HG02642 (cell line): Measurements from ENCODE around the gene COL23A1.

ENCODE experiments used
- ATAC-seq: cut with Tn5 transposase; IDR thresholded peaks from one replicate; pipeline ENCODE4 v1.9.1; 2021; ENCODE audit warnings: mild to moderate bottlenecking; ENCODE audit not compliant: unreplicated experiment, poor library complexity

Gene COL23A1

DNA sequence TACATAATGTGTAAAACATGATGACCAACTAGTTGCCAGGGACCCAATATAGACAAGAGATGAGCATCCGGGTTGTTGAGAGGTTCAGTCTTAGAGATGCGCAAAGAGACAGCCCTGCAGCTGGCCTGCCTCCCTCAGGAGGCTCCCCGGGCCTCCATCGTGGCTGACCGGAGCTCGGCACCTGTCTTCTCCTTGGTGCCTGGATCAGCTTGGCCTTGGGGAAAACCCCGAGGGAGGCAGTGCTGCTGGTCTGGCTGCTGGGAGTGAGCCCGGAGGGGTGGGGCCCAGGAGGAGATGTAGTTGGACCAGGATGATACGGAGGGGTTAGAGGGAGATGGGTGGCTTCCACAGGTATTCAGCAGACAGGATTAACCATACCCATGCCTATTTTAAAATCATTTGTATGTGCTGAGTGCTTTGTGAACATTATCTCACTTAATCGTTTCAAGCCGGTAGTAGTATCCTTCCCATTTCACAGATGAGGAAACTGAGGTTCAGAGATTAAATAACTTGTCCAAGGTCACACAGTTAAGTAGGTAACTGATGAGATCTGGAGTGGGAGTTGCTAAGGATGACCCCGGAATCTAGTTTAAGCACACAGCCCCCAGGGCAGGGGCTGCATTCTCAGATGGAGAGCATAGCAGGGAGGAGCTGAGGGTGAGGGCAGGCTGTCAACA, 173.8 kb downstream of the COL23A1 start:
- no peak for ATAC-seq

DNA sequence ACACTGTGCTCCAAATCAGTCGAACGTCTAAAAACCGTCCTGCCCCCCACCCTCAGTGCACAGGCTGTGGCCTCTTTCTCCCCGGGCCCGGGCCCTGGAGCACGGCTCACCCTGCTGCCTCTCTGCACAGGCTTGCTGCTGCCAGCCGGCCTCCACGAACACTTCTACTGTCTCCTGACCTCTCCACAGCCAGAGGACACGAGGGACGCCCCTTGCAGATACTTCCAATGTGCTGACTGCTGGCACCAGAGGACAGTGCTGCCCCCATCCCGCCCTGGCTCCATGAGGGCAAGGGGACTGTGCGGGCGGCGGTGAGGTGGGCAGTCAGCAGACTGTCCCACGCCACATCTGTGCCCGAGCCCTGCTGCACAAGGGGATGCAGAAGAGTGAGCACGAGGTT, 174.8 kb downstream of the COL23A1 start:
- ATAC-seq: no peak

DNA sequence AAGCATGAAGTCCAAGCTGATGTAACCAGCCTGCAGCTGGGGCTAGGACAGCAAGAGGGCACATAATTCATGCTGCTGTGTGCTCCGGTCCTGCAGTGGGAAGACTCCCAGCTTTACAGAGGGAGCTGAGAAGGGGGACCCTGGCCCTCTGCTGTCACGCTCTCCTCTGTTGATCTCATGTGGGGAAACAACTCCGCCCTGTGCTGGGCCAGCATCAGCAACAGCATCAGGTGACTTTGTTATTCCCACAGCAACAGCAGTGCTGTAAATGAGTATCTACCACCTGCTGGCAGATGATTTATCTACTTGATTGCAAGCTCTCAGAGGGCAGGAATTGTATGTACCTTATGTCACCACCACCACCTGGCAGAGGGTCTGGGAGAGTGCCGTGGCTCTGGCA, 176.2 kb downstream of the COL23A1 start:
- ATAC-seq: no peak

DNA sequence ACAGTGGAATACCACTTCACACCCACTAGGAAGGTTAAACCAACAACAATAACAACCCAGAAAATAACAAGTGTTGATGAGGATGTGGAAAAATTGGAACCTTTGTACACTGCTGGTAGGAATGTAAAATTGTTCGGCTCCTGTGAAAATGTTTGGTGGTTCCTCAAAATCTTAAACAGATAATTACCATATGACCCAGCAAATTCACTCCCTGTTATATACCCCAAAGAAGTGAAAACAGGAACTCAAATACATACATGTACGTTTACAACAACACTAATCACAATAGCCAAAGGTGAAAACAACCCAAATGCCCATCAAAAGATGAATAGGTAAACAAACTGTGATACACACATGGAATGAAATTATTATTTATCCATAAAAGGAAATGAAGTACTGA, 179.1 kb downstream of the COL23A1 start:
- ATAC-seq: no peak

DNA sequence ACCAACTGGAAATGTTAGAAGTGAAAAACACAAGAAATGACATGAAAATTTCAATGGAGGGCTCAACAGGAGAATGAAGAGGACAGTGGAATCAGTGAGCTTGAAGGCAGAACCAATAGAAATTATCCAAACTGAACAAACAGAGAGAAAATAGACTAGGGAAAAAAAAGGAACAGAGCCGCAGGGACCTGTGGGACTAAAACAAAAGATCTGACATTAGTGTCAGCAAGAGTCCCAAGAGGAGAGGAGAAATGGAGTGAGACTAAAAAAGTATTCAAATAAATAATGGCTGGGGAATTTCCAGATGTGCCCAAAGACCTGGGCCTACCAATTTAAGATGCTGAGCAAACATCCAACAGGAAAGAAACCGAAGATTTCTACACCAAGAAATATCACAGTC, 182.5 kb downstream of the COL23A1 start:
- no peak for ATAC-seq

DNA sequence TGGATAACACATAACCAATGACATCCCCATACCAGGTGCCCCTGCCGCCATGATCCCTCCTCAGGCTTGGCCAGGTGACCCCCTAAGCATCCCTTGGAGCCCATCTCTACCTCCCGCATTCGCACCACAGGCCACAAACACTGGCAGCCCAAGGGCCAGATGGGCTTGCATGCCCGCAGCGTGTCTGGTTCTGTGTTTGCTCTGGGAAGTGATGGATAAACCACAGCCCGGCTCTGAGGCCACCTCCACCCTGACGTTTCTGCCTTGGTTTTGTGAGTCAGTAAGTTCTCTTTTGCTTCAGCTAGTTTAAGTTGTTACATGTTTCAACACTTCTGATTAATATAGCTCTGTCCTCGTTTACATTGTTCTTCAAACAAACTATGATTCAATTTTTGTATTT, 185.2 kb downstream of the COL23A1 start:
- no peak for ATAC-seq

DNA sequence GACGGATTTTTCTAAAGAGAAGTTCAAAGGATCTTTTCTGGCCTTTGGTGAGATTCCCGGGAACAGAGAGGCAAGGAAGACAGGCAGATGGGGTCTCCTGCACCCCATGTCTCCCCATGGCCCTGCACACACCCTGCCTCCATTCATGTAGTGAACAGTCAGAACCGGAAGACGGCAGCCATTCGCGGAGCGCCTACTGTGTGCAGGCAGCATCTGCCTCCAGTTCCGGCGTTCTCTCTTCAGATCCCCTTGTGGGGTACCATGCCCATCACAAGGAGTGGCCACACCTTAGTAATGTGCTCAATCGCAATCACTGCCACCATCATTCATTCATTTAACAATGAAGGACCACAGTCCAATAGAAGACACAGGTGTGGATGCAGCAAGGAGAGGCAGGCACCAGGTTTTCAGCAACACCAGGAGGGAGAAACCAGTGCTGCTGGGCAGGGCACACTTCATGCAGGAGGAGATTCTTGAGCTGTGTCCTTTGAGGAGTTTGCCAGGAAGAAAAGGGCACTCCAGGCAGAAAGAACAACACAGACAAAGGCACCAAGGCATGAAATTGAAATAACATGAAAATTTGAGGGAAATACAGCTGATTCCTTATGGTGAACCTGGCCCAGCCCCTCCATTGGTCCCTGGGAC, 186.1 kb downstream of the COL23A1 start:
- no peak for ATAC-seq

DNA sequence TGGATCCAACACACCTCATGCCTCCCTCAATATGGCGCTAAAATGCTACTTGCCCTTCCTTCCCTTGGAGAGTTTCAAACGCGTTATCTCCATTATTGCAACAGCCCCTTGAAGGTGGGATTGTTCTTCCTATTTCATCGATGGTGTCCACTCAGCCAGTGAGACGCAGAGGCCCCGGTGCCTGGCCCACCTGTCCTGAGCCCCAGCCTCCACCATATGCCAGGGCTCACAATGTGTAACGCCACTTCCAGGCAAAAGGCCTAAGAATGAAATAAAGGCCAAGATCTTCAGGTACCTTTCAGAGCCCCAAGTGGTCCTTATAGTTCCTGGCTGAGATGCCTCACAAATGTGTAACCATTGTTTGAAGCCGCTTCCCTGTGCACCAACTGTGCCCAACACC, 186.8 kb downstream of the COL23A1 start:
- no peak for ATAC-seq

DNA sequence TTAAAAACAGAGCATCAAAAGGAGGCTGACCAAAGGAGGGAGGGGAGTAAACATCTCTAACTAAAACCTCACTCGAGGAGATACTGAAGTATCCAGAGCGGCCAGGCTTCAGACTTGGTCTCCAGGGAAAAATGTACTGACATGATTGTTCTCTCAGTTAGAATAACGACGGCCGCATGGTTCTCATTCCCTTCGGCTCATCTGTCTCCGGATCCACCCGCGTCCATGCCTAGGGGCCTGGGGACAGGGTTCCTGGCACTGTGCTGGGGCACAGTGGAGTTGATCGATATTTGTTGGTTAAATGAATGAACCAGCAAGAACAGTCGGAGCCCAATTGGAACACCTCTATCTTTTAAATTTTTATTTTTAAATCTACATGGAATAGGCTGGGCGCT, 190.5 kb downstream of the COL23A1 start:
- no peak for ATAC-seq

DNA sequence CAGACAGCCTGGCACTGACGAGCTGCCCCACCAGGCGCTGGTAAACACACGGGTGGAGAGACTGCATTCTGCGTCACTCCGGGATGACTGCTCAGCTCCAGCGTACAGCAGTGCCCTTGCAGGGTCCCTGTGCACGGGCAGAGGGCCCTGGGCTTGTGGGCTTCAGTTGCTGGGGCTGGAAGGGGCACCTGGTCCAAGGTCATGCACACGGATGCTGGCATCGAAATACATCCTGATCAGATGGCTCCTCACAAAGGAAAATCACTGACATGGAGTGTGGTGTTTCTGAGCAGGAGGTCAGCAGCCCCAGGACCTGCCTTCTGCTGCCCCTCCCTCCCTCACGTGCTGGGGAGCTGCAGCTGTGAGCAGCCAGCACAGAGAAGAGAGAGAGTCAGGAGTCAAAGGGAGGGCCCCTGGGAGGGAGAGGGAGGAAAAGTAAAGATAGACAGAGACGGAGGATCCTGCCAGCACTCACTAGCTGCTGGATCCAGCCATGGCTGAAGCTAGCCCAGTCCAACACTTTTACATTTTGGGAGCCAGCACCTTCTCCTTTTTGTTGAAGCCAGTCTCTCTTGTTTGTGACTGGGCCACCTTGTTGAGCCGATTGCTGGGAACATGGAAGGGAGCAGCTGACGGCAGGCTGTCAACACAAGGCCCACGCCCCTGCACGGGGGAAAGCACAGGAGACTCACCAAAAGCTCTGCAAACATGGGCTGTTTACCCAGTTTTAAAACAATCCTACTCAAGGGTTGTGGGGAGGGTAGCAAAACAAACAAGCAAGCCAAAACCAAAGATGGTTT, 191.1 kb downstream of the COL23A1 start:
- ATAC-seq: no peak

DNA sequence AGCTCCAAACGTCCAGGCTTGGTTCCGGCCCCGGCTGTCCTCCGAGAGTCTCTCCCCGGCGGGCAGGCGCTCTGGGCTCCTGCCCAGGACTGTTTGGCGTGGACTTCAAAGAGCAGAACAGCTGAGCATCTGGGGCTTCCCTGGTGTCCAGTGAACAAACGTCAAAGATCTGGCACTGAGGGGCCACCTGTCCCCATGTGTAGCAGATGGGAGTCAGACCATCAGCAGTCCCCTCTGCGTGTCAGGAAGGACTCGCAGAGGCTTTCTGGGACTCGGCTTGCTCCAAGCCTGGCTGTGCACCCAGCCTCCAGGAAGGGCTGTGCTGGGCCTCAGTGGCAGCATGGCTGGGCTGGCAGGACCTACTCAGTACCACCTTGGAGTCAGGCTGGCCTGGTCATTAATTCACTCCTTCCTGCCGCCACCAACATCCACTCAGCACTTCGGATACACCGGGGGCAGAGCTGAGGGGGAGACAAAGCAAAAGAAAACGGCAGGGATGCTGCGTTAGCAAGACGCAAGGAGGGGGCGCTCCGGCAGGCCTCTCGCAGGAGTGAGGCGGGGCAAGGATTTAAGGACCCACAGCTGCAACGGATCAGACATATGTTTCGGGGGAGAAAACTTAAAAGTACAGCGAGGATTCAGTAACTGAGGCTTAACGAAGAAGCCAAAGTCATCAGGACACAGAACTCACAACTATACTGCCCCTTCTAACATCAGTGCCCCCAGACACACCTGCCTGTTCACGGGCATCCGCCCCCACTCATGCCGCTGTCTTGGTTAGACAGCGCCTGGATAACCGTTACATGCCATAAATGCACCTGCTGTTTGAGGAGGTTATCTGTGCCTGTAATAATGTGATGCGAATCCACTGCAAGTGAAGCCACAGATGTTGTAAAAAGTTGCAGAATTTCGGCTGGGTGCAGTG, 193.1 kb downstream of the COL23A1 start:
- ATAC-seq: no peak

DNA sequence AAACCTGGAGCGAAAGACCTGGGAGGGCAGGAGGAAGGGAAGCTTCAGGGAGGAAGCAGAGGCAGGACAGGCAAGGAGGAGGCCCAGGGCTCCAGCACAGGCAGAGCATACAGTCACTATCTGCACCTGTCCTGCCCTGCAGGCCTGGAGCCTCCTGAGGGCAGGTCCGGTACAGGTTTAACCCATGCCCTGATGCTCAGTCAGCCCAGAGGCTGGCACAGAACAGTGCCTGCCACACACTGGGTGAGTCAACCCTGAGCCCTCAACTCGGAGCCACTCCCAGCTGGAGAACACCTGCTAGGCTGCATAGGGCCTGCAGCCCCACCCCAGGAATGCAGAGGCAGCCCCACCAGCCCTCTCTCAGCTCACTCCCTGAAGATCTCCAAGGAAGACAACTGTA, 196.1 kb downstream of the COL23A1 start:
- ATAC-seq: no peak

DNA sequence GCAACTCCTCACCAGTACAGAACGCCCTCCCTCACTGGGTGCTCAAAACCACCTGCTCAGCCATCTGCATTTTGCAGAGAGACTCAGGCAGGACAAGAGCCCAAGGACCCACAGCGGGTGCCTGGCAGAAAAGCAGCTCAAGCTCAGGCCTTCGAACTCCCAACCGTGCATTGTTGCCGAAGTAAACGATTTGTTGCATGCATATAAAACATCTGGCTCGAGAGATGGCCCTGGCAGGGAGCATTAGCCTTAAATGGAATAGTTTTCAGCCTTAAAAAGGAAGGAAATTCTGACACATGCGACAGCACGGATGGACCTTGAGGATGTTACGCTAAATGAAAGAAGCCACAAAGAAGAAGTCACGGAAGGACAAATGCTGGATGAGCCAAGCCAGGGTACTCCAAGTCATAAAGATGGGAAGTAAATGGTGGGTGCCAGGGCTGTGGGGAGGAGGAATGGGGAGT, 197.2 kb downstream of the COL23A1 start:
- no peak for ATAC-seq

DNA sequence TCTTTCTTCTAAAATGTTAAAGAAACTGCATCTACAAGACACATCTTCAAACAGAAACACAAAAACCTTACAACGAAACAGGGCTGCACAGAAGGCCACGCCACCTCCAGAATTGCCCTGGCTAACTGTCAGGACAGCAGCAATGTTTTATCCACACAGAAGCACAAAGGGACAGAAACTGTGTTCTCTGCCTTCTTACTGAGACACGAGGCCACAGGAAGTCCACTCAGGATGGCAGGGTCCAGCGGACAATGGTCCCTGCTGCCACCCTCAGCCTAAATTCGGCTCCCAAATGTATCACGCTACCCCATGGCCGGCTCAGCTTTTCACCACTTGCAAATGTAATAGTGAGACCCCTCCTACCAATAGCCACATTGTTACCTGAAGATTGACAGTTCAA, 197.8 kb downstream of the COL23A1 start:
- no peak for ATAC-seq

DNA sequence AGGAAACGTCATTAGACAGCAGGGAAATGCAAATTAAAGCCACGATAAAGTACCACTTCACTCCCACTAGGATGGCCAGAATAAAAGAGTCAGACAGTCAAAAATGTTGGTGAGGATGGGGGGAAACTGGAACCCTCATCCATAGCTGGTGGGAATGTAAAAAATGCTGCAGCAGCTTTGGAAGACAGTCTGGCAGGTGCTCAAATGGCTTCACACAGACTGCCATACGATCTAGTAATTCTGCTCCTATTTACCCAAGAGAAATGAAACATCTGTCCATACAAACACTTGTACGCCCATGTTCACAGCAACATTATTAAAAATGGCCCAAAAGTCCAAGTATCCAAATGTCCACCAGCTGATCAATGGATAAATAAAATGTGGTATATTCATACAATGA, 198.7 kb downstream of the COL23A1 start:
- ATAC-seq: no peak

DNA sequence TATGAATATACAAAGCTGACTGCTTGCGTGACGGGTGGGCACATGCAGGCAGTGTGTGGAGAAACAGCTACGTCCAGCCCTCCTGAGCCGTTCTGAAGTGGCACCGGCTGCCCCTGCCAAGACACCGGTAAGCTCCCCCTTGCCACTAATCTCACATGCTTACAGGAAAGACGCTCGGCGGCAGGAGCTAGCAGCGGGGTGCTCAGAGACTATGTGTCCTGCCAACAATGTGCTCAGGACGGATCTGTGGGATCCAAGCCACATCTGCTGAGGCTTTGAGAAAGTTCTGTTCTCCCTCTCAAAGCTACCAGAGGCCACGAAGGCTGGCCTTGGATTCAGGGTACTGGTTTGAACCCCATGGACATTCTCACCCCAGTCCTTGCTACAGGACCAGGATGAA, 200.4 kb downstream of the COL23A1 start:
- ATAC-seq: no peak

DNA sequence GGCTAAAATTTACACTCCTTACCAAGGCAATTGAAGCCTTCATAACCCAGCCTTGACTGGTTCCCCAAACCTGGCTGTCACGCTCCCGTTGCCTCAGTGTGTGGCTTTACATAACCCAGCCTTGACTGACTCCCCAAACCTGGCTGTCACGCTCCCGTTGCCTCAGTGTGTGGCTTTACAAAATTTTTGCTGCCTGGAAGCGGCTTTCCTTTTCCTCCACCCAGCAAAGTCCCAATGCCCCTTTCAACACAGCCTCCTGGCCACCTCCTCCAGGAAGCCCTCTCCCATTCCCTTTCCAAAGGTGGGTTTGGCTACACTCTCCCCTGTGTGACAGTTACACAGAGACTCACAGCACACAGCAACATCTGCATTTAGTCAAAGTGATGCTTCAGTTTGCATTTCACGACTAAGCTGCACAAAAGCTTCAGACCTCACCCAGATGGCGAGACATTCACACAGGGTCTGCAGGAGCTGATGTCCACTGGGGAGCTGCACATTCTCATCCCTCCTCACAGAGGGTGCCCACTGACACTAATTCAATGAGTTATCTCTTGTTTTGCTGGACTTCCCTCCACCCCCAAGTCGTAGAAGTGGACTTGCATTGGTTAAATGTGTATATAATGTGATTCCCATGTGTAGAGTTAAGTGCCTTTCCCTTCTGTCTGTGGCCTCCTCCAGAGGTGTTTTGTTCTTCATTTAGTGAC, 201.0 kb downstream of the COL23A1 start:
- ATAC-seq: no peak

DNA sequence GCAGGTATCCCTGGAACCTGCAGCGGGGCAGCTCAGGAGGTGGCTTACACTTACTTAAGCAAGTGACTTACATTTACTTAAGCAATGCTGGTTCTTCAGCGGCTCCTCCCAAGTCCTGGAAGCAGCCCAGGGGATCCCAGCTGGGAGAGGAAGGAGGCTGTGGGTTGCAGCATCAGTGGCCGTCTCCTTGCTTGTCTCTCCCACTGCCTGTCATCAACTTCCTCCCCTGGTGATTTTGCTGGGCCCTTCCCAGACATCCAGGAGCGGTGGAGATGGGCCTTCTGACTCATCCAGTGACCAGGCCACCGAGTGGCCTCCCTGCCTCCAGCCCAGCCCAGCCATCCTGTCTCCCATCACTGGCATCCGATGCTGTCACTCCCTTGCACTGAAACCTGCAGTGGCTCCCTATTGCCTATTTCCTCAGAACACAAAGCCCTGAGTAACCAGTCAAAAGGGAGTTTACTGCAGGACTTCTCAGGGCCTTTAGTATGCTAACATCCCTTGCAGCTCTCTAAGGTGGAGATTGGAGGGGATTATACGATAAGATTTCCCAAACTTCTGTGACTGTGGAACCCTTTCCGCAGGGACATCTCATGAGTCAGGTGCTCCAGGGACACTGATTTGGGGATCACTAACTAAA, 201.7 kb downstream of the COL23A1 start:
- no peak for ATAC-seq

DNA sequence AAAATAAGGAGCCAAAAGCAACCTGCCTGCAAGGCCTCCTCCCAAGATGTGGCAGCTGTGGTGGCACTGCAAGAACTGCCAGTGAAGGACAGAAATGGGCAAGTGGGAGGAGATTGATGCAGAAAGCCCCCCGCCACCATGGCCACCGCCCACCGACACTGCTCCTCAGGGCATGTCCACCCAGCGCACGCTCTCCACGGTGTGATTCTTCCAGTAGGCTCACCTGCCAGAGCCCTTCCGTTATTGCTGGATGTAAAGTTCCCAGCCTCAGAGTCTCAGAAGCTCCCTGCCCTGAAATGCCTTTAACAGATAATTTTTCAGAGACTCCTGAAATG, 202.4 kb downstream of the COL23A1 start:
- no peak for ATAC-seq
